Activated CD4-positive, alpha-beta memory T cell treated with anti-CD3 and anti-CD28 coated beads for 36 hours (primary cell): ENCODE data around the gene GAL3ST2. TPM values are rescaled to one million over a fixed set of nuclear protein-coding genes. Genes with fewer than 3 reads are reported as not detected.
"Not testable (repeated sequence)": the region's sequence is repeated elsewhere in the genome, so short reads cannot be mapped to it uniquely, and the experiment has no call there.

Source experiments
- CTCF ChIA-PET: fragments of 350-600 bp; sonication (Branson Sonifier 250); formaldehyde crosslinking; loops from one replicate; lab custom pipeline; 2021; ENCODE audit warnings: antibody characterized with exemption, inconsistent platforms; lab: Charles Lee
- POLR2A ChIA-PET: fragments of 350-600 bp; sonication (Branson Sonifier 250); formaldehyde crosslinking; loops from one replicate; lab custom pipeline; 2021; ENCODE audit warnings: antibody characterized with exemption; lab: Charles Lee
- DNase-seq: peaks from one replicate; pipeline ENCODE4 v3.0.0-alpha.2; 2020
- H3K27ac Mint-ChIP-seq: one replicate; pipeline ENCODE4 v1.8.0; 2021; ENCODE audit warnings: mixed read lengths
- H3K27me3 Mint-ChIP-seq: one replicate; pipeline ENCODE4 v1.8.0; 2021; ENCODE audit warnings: mixed read lengths
- H3K36me3 Mint-ChIP-seq: one replicate; pipeline ENCODE4 v1.8.0; 2021; ENCODE audit warnings: mixed read lengths
- H3K4me1 Mint-ChIP-seq: one replicate; pipeline ENCODE4 v1.8.0; 2021; ENCODE audit warnings: low read depth, mixed read lengths
- H3K4me3 Mint-ChIP-seq: one replicate; pipeline ENCODE4 v1.8.0; 2021; ENCODE audit warnings: mild to moderate bottlenecking, mixed read lengths
- H3K9me3 Mint-ChIP-seq: one replicate; pipeline ENCODE4 v1.8.0; 2021; ENCODE audit warnings: mixed read lengths
- intact Hi-C: fragments of 100-400 bp; cut with micrococcal nuclease; formaldehyde crosslinking; loops from one replicate; pipeline ENCODE4 v1.15.1; 2023
- total RNA-seq, 2 experiments: library from RNA; stranded (reverse); gene quantifications; one replicate each; pipeline ENCODE4 v1.2.3, GENCODE V29; 2021

Gene GAL3ST2
- total RNA-seq, 2 experiments from 2014 or later = 0.65 to 0.93 TPM

GRCh38 chr2:241736111-241736510 lies 40.5 kb upstream of the GAL3ST2 start:
- H3K27me3 Mint-ChIP-seq = no peaks in the 10 kb centered on the region
- intact Hi-C loops = no loop called here

GRCh38 chr2:241738040-241738686 lies 38.5 kb upstream of the GAL3ST2 start:
- intact Hi-C loops = no loop called here
- Mint-ChIP-seq H3K9me3 (no peaks in the 10 kb centered on the region), H3K36me3 (peaks cover 4% of the 10 kb centered on the region), H3K27ac (no peak overlapping the region), H3K4me1 (peaks cover 44% of the 10 kb centered on the region), H3K27me3 (no peaks in the 10 kb centered on the region), H3K4me3 (no peak overlapping the region)
- no peak for DNase-seq
- CTCF ChIA-PET = interaction anchor here (0.5 to 3.2 kb wide), 2 partner anchors 47 to 140 kb away, joined by 3 to 13 read pairs; no protein-coding TSS in a partner anchor
- POLR2A ChIA-PET = no interaction called here

More at GRCh38 chr2:241736111-241736510, 40.5 kb upstream of the GAL3ST2 start:
- POLR2A ChIA-PET = no interaction called here
- H3K4me3 Mint-ChIP-seq = peak overlapping the region; percentile 81
- CTCF ChIA-PET = interaction anchor here (2.8 kb wide), 1 partner anchor 143 kb away, joined by 9 read pairs; no protein-coding TSS in a partner anchor
- no peak overlapping the region for H3K27ac Mint-ChIP-seq
- H3K36me3 Mint-ChIP-seq = peaks cover 4% of the 10 kb centered on the region
- H3K4me1 Mint-ChIP-seq = peaks cover 47% of the 10 kb centered on the region
- DNase-seq = no peak
- H3K9me3 Mint-ChIP-seq = no peaks in the 10 kb centered on the region

- intact Hi-C loops = no loop called here
- POLR2A ChIA-PET = interaction anchor here (0.6 to 2.4 kb wide), 4 partner anchors 24 to 105 kb away, joined by 3 to 13 read pairs (median 3); no protein-coding TSS in a partner anchor
- peaks cover 40% of the 10 kb centered on the region for H3K4me1 Mint-ChIP-seq
- CTCF ChIA-PET = interaction anchor here (2.6 to 3.2 kb wide), 2 partner anchors 23 to 139 kb away, joined by 10 to 13 read pairs; no protein-coding TSS in a partner anchor
- H3K27ac Mint-ChIP-seq = no peak overlapping the region
- no peak for DNase-seq
- H3K27me3 Mint-ChIP-seq = no peaks in the 10 kb centered on the region
- H3K9me3 Mint-ChIP-seq = no peaks in the 10 kb centered on the region
- peaks cover 7% of the 10 kb centered on the region for H3K36me3 Mint-ChIP-seq
- no peak overlapping the region for H3K4me3 Mint-ChIP-seq
Observed at GRCh38 chr2:241739177-241739576, 37.4 kb upstream of the GAL3ST2 start.

GRCh38 chr2:241739651-241740050 lies 37.0 kb upstream of the GAL3ST2 start:
- intact Hi-C loops = loop anchor here (2.0 kb wide), 1 partner anchor 23 kb away; no protein-coding TSS in a partner anchor
- Mint-ChIP-seq H3K36me3 (peaks cover 9% of the 10 kb centered on the region), H3K27me3 (no peaks in the 10 kb centered on the region), H3K9me3 (no peaks in the 10 kb centered on the region), H3K4me3 (peak overlapping the region; percentile 16), H3K4me1 (peaks cover 40% of the 10 kb centered on the region), H3K27ac (peak overlapping the region; percentile 73)
- CTCF ChIA-PET = interaction anchor here (0.6 to 3.2 kb wide), 4 partner anchors 23 to 139 kb away, joined by 3 to 13 read pairs (median 8); partner anchors contain the start of gene ING5
- POLR2A ChIA-PET = interaction anchor here (0.6 to 2.4 kb wide), 6 partner anchors 23 to 121 kb away, joined by 3 to 13 read pairs (median 3); no protein-coding TSS in a partner anchor
- DNase-seq = peak; percentile 82

GRCh38 chr2:241741016-241741415 lies 35.6 kb upstream of the GAL3ST2 start:
- H3K4me1 Mint-ChIP-seq = peaks cover 36% of the 10 kb centered on the region
- H3K36me3 Mint-ChIP-seq = peaks cover 19% of the 10 kb centered on the region
- DNase-seq = peak; percentile 72
- peak overlapping the region; percentile 56 for H3K27ac Mint-ChIP-seq
- intact Hi-C loops = loop anchor here (2.0 kb wide), 1 partner anchor 22 kb away; no protein-coding TSS in a partner anchor
- no peaks in the 10 kb centered on the region for H3K27me3 Mint-ChIP-seq
- CTCF ChIA-PET = interaction anchor here (0.8 to 3.2 kb wide), 4 partner anchors 12 to 138 kb away, joined by 3 to 13 read pairs (median 8); partner anchors contain the start of gene ING5
- H3K4me3 Mint-ChIP-seq = no peak overlapping the region
- no peaks in the 10 kb centered on the region for H3K9me3 Mint-ChIP-seq
- POLR2A ChIA-PET = interaction anchor here (0.6 to 2.4 kb wide), 3 partner anchors 22 to 103 kb away, joined by 4 to 13 read pairs (median 4); no protein-coding TSS in a partner anchor

- Mint-ChIP-seq H3K36me3 (peaks cover 24% of the 10 kb centered on the region), H3K4me3 (no peak overlapping the region), H3K9me3 (no peaks in the 10 kb centered on the region), H3K27ac (no peak overlapping the region), H3K4me1 (peaks cover 32% of the 10 kb centered on the region), H3K27me3 (no peaks in the 10 kb centered on the region)
- intact Hi-C loops = no loop called here
- DNase-seq = no peak
- ChIA-PET POLR2A (interaction anchor here (0.6 kb wide), 1 partner anchor 35 kb away, joined by 3 read pairs; no protein-coding TSS in a partner anchor), CTCF (no interaction called here)
Observed at GRCh38 chr2:241742320-241742939, 34.2 kb upstream of the GAL3ST2 start.

GRCh38 chr2:241743008-241743407 lies 33.6 kb upstream of the GAL3ST2 start:
- H3K27me3 Mint-ChIP-seq, intact Hi-C loops, DNase-seq, H3K27ac Mint-ChIP-seq, H3K4me3 Mint-ChIP-seq, CTCF ChIA-PET, H3K9me3 Mint-ChIP-seq: not testable (repeated sequence)
- Mint-ChIP-seq H3K4me1 (peaks cover 32% of the 10 kb centered on the region), H3K36me3 (peaks cover 24% of the 10 kb centered on the region)
- POLR2A ChIA-PET = interaction anchor here (0.6 kb wide), 1 partner anchor 35 kb away, joined by 3 read pairs; no protein-coding TSS in a partner anchor

GRCh38 chr2:241743620-241744019 lies 33.0 kb upstream of the GAL3ST2 start:
- POLR2A ChIA-PET = no interaction called here
- Mint-ChIP-seq H3K36me3 (peaks cover 22% of the 10 kb centered on the region), H3K27ac (no peak overlapping the region), H3K4me3 (no peak overlapping the region), H3K4me1 (peaks cover 29% of the 10 kb centered on the region), H3K27me3 (no peaks in the 10 kb centered on the region), H3K9me3 (no peaks in the 10 kb centered on the region)
- DNase-seq = no peak
- intact Hi-C loops = no loop called here
- CTCF ChIA-PET = no interaction called here

- Mint-ChIP-seq H3K27me3 (no peaks in the 10 kb centered on the region), H3K27ac (no peak overlapping the region), H3K4me1 (peaks cover 25% of the 10 kb centered on the region), H3K9me3 (no peaks in the 10 kb centered on the region), H3K4me3 (no peak overlapping the region), H3K36me3 (peaks cover 22% of the 10 kb centered on the region)
- ChIA-PET POLR2A (no interaction called here), CTCF (no interaction called here)
- intact Hi-C loops = no loop called here
- no peak for DNase-seq
Observed at GRCh38 chr2:241744028-241744754, 32.4 kb upstream of the GAL3ST2 start.

GRCh38 chr2:241745276-241745675 lies 31.3 kb upstream of the GAL3ST2 start:
- intact Hi-C loops = no loop called here
- DNase-seq = no peak
- Mint-ChIP-seq H3K36me3 (peaks cover 27% of the 10 kb centered on the region), H3K4me1 (peaks cover 14% of the 10 kb centered on the region), H3K9me3 (no peaks in the 10 kb centered on the region), H3K4me3 (no peak overlapping the region), H3K27me3 (no peaks in the 10 kb centered on the region), H3K27ac (no peak overlapping the region)
- POLR2A ChIA-PET = no interaction called here
- CTCF ChIA-PET = no interaction called here

- DNase-seq = no peak
- H3K27ac Mint-ChIP-seq = no peak overlapping the region
- peaks cover 27% of the 10 kb centered on the region for H3K36me3 Mint-ChIP-seq
- H3K4me1 Mint-ChIP-seq = peaks cover 7% of the 10 kb centered on the region
- no peaks in the 10 kb centered on the region for H3K9me3 Mint-ChIP-seq
- no peaks in the 10 kb centered on the region for H3K27me3 Mint-ChIP-seq
- ChIA-PET CTCF (no interaction called here), POLR2A (no interaction called here)
- intact Hi-C loops = no loop called here
- no peak overlapping the region for H3K4me3 Mint-ChIP-seq
Observed at GRCh38 chr2:241746084-241746483, 30.5 kb upstream of the GAL3ST2 start.
